ENCODE data around the gene KLRF2.

The KLRF2 gene

GRCh38 chr12:9851927-9852326 is 29.4 kb upstream of the KLRF2 start:
- TF ChIP-seq POLR2AphosphoS5 (IDR thresholded peaks at IDR 0.05; ENCODE audit: low read depth, low read length) (no peak), SIN3A (IDR thresholded peaks at IDR 0.05; ENCODE audit: borderline replicate concordance, insufficient read depth, low read length) (no peak), FOXP2 (optimal IDR thresholded peaks at IDR 0.05; ENCODE audit: borderline replicate concordance, extremely low read depth, extremely low read length, insufficient read depth) (no peak), REST (IDR thresholded peaks at IDR 0.05; ENCODE audit: insufficient read depth in 1 of 2, low read depth in 2 of 2, low read length in 2 of 2) (no peak), TAF1 (IDR thresholded peaks at IDR 0.05; ENCODE audit: borderline replicate concordance, insufficient read depth, low read length) (no peak)

- TF ChIP-seq SIN3A (IDR thresholded peaks at IDR 0.05; ENCODE audit: borderline replicate concordance, insufficient read depth, low read length) (no peak), POLR2AphosphoS5 (IDR thresholded peaks at IDR 0.05; ENCODE audit: low read depth, low read length) (no peak), FOXP2 (optimal IDR thresholded peaks at IDR 0.05; ENCODE audit: borderline replicate concordance, extremely low read depth, extremely low read length, insufficient read depth) (no peak), REST (IDR thresholded peaks at IDR 0.05; ENCODE audit: insufficient read depth in 1 of 2, low read depth in 2 of 2, low read length in 2 of 2) (no peak)
These were observed 25.1 kb upstream of the KLRF2 start for GRCh38 chr12:9856151-9856550.

GRCh38 chr12:9856894-9857293 is 24.4 kb upstream of the KLRF2 start:
- no peak for TF ChIP-seq POLR2AphosphoS5 (IDR thresholded peaks at IDR 0.05; ENCODE audit: low read depth, low read length)
- TF ChIP-seq FOXP2 (optimal IDR thresholded peaks at IDR 0.05; ENCODE audit: borderline replicate concordance, extremely low read depth, extremely low read length, insufficient read depth): no peak
- TF ChIP-seq TAF1 (IDR thresholded peaks at IDR 0.05; ENCODE audit: borderline replicate concordance, insufficient read depth, low read length): no peak
- no peak for TF ChIP-seq REST (IDR thresholded peaks at IDR 0.05; ENCODE audit: insufficient read depth in 1 of 2, low read depth in 2 of 2, low read length in 2 of 2)
- TF ChIP-seq SIN3A (IDR thresholded peaks at IDR 0.05; ENCODE audit: borderline replicate concordance, insufficient read depth, low read length): no peak

- TF ChIP-seq FOXP2 (optimal IDR thresholded peaks at IDR 0.05; ENCODE audit: borderline replicate concordance, extremely low read depth, extremely low read length, insufficient read depth): no peak
- TF ChIP-seq SIN3A (IDR thresholded peaks at IDR 0.05; ENCODE audit: borderline replicate concordance, insufficient read depth, low read length): no peak
- TF ChIP-seq TAF1 (IDR thresholded peaks at IDR 0.05; ENCODE audit: borderline replicate concordance, insufficient read depth, low read length): no peak
- no peak for TF ChIP-seq POLR2AphosphoS5 (IDR thresholded peaks at IDR 0.05; ENCODE audit: low read depth, low read length)
- TF ChIP-seq REST (IDR thresholded peaks at IDR 0.05; ENCODE audit: insufficient read depth in 1 of 2, low read depth in 2 of 2, low read length in 2 of 2): no peak
These were observed 23.2 kb upstream of the KLRF2 start for GRCh38 chr12:9858135-9858534.

Data from PFSK-1 (cell line).